ENCODE results near the gene S100A14.
A peak's percentile ranks its signal among the peaks of the same experiment; 100 is the strongest.
"Not testable (repeated sequence)": the region's sequence is repeated elsewhere in the genome, so short reads cannot be mapped to it uniquely, and the experiment has no call there.

The S100A14 gene

GRCh38 chr1:153616144-153616916 lies at the start of gene S100A14:
Gene S100A14 (minus strand): TSS chr1:153616325. CDS start chr1:153615858, 467 bp downstream.
- DNase-seq: no peak

- no peak for DNase-seq
These were observed 47.1 kb upstream of the S100A14 start for GRCh38 chr1:153663211-153663610.

DNA sequence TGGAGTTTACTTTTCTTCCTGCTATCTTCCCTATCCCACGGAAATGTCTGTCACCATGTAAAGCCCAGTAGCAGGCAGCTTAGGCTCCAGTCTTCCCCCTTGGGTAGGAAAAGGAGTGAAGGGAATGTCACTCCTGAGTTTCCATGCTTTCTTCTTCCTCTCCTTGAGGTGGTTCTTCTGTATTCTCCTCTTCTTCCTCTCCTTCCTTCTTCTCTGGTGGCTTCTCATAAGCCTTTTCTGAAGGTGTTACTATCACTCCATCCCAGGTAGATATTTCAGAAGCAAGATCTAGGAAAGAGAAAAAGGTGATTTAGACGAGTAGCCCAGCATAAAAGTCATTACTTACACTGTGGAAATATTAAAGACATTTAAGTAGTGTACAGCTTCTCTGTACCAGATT lies 46.1 kb upstream of the S100A14 start:
- DNase-seq: no peak

DNA sequence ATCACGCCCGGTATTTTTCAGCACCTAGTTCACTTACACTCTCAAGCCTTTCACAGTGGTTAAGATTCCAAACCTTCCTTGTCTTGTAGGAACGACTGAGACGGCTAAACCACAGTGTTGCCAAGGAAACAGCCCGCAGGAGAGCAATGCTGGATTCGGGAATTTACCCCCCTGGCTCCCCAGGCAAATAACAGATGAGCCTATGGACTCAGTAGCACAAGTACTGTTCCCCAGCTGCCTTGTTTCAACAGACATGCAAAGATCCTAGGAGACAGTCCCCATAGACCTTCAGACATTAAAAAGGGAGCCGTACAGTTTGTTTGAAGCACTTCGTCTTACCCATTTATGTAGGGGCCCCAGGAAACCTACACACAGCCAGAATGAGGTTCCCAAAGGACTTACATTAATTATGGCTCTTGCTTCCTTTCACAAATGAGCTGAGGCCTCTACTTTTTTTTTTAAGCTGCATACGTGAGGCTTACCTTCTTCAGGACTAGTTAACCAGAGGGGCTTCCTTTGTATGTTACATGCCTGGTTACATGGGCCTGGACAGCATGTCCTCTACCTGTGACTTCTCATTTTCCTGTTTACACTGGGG lies 45.1 kb upstream of the S100A14 start:
- DNase-seq: no peak

DNA sequence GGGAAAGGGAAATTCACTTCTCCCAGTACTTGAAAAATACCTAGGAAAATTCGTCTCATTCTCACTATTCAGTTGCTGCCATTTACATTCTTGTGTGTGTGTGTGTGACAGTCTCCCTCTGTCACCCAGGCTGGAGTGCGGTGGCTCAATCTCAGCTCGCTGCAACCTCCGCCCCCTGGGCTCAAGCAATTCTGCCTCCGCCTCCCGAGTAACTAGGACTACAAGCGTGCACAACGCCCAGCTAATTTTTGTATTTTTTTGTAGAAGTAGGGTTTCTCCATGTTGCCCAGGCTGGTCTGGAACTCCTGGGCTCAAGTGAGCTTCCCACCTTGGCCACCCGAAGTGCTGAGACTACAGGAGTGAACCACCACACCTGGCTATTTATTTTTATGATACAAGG lies 43.5 kb upstream of the S100A14 start:
- no peak for DNase-seq

- no peak for DNase-seq
These were observed 43.0 kb upstream of the S100A14 start for GRCh38 chr1:153659175-153659534.

GRCh38 chr1:153658400-153659174 lies 42.5 kb upstream of the S100A14 start, which contains the start of gene SNAPIN:
Gene SNAPIN (plus strand): TSS chr1:153658703. CDS start chr1:153658744, 41 bp downstream.
- DNase-seq: peak; percentile 53 to 93 (median 86)

GRCh38 chr1:153655333-153655732 lies 39.2 kb upstream of the S100A14 start:
- DNase-seq: no peak

GRCh38 chr1:153652805-153653500 lies 36.8 kb upstream of the S100A14 start:
- no peak for DNase-seq

- DNase-seq: no peak
These were observed 35.6 kb upstream of the S100A14 start for GRCh38 chr1:153651771-153652170.

DNA sequence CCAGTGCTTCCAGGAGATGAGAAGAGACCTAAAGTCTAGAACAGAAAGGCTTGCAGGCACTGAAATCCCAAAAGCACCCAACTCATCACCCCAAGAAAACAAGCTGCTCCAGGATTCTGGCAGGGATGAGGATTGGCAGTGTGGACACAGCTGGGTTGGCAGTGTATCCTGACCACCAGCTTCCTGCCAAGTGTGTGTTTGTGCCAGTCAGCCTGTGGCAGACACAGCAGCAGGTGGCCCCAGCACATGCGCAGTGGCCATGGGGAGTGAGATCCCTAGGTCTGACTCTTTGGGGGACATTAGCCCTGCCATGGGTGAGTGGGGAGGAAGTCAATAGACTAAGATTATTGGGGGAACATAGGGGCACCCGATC lies 33.7 kb upstream of the S100A14 start:
- DNase-seq: peak in 54 of 58 donors; percentile 23 to 90 (median 70)

GRCh38 chr1:153649137-153649862 lies 33.2 kb upstream of the S100A14 start:
- DNase-seq: peak in 1 of 58 donors; percentile 6

DNA sequence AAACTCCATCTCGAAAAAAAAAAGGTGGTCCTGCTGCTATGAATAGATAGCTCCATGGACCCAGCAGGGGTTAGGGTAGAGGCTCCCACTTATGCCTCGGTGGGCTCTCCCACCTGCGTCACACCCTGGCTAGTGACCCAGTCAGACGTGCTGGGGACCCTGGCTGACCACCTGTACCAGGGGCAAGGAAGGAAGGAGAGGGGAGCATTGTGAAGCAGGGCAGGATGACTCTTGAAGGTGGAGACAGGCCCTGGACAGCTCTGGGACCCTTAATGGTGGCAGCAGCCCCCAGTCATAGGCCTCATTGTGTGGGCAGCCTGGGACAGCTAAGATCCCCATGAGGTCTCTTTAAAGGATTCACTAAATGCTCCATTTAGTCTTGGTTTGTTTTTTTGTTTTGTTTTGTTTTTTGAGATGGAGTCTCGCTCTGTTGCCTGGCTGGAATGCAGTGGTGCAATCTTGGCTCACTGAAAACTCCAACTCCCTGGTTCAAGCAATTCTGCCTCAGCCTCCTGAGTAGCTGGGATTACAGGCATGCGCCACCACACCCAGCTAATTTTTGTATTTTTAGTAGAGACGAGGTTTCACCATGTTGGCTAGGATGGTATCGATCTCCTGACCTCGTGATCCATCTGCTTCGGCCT lies 32.0 kb upstream of the S100A14 start:
- DNase-seq: no peak

DNA sequence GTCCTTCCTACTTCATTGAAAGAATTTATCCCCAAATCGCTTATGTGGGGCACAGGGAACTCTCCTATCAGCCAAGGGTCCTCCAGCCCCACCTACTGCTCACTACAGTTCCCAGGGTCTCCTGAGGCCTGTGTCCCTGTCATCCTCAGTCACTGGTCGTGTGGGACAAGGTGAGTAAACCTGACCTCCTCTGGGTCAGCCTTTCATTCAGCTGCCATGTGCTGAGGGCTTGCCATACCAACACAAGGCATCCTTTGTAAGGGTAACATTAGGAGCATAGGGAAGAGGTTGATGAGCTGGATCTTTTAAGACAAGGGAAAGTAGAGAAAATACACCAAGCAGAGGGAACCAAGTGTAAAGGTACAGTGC lies 31.2 kb upstream of the S100A14 start:
- DNase-seq: no peak

GRCh38 chr1:153646672-153647345 lies 30.7 kb upstream of the S100A14 start:
- peak in 3 of 58 donors; percentile 6 to 38 (median 8) for DNase-seq

- DNase-seq: no peak
These were observed 27.7 kb upstream of the S100A14 start for GRCh38 chr1:153643816-153644215.

GRCh38 chr1:153643100-153643499 lies 27.0 kb upstream of the S100A14 start:
- no peak for DNase-seq

GRCh38 chr1:153642161-153642560 lies 26.0 kb upstream of the S100A14 start:
- no peak for DNase-seq

GRCh38 chr1:153640861-153641260 lies 24.7 kb upstream of the S100A14 start:
- no peak for DNase-seq

DNA sequence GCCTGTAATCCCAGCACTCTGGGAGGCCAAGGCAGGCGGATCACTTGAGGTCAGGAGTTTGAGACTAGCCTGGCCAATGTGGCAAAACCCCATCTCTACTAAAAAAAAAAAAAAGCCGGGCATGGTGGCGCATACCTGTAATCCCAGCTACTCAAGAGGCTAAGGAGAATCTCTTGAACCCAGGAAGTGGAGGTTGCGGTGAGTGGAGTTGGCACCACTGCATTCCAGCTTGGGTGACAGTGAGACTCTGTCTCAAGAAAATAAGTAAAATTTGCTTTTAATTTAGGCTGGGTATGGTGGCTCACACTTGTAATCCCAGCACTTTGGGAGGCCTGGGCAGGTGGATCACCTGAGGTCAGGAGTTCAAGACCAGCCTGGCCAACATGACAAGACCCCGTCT lies 24.1 kb upstream of the S100A14 start:
- DNase-seq: not testable (repeated sequence)
